Ishikawa (cell line): ENCODE results near the gene ADCY9.

Experiments
- CEBPB ChIP-seq: IDR thresholded peaks from 2 replicates; pipeline ENCODE4 v1.6.1; 2012
- CREB1 ChIP-seq: IDR thresholded peaks from 2 replicates; pipeline ENCODE4 v1.6.1; 2012; ENCODE audit warnings: low read depth
- EP300 ChIP-seq: IDR thresholded peaks from 2 replicates; pipeline ENCODE4 v1.6.1; 2012; ENCODE audit warnings: borderline replicate concordance
- FOXM1 ChIP-seq: IDR thresholded peaks from 2 replicates; pipeline ENCODE4 v1.6.1; 2012; ENCODE audit warnings: low read depth, borderline replicate concordance
- NFIC ChIP-seq: IDR thresholded peaks from 2 replicates; pipeline ENCODE4 v1.6.1; 2012
- RAD21 ChIP-seq: IDR thresholded peaks from 2 replicates; pipeline ENCODE4 v1.6.1; 2012; ENCODE audit warnings: low read depth
- TCF12 ChIP-seq: IDR thresholded peaks from 2 replicates; pipeline ENCODE4 v1.6.1; 2012; ENCODE audit warnings: low read depth
- YY1 ChIP-seq: IDR thresholded peaks from 2 replicates; pipeline ENCODE4 v1.6.1; 2012; ENCODE audit warnings: low read depth
- TF ChIP-seq, protein P1 (sequence below): IDR thresholded peaks from 2 replicates; pipeline ENCODE4 v1.6.1; 2012
- TF ChIP-seq, protein P2 (sequence below): IDR thresholded peaks from 2 replicates; pipeline ENCODE4 v1.6.1; 2012; ENCODE audit warnings: low read depth, mild to moderate bottlenecking

DNA sequence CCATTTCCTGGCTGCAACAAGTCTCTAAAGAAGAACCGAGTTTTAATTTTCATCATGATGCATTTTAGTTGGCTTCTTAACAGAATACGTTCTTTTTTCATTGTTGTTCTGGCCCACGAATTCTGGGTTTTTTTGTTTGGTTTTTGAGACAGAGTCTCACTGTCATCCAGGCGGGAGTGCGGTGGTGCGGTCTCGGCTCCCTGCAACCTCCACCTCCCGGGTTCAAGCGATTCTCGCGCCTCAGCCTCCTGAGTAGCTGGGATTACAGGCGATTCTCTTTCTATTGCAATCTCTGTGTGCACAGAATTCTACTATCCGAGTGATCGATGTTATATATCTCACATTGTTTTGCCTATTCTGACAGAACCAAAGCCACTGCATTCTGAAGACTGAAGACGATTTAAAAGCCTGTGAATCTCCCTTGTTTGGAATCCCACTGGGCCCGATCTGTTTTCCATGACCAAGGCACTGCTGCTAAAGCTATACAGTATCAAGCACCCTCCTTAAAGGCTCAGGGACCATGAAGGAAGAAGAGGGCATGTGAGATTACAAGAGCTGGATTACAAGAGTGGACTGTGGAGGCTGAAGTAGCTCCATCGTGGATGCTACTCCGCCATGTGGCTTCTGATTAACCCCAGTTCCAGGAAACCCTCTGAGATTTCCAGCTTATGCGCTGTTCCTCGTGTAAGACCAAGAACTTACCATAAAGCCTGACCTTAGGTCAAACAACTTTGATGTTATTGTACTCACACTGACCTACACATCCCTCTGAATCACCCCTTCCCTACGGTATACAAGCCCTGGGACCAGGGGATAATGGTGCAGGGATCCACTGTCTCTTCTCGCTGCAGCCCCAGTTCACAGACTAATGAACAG is 44.3 kb downstream of the ADCY9 start:
- TF ChIP-seq RAD21: no peak
- TF ChIP-seq, protein P1, sequence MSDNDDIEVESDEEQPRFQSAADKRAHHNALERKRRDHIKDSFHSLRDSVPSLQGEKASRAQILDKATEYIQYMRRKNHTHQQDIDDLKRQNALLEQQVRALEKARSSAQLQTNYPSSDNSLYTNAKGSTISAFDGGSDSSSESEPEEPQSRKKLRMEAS: no peak
- no peak for TF ChIP-seq YY1
- TF ChIP-seq, protein P2, sequence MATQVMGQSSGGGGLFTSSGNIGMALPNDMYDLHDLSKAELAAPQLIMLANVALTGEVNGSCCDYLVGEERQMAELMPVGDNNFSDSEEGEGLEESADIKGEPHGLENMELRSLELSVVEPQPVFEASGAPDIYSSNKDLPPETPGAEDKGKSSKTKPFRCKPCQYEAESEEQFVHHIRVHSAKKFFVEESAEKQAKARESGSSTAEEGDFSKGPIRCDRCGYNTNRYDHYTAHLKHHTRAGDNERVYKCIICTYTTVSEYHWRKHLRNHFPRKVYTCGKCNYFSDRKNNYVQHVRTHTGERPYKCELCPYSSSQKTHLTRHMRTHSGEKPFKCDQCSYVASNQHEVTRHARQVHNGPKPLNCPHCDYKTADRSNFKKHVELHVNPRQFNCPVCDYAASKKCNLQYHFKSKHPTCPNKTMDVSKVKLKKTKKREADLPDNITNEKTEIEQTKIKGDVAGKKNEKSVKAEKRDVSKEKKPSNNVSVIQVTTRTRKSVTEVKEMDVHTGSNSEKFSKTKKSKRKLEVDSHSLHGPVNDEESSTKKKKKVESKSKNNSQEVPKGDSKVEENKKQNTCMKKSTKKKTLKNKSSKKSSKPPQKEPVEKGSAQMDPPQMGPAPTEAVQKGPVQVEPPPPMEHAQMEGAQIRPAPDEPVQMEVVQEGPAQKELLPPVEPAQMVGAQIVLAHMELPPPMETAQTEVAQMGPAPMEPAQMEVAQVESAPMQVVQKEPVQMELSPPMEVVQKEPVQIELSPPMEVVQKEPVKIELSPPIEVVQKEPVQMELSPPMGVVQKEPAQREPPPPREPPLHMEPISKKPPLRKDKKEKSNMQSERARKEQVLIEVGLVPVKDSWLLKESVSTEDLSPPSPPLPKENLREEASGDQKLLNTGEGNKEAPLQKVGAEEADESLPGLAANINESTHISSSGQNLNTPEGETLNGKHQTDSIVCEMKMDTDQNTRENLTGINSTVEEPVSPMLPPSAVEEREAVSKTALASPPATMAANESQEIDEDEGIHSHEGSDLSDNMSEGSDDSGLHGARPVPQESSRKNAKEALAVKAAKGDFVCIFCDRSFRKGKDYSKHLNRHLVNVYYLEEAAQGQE: no peak
- TF ChIP-seq CEBPB: no peak
- TF ChIP-seq FOXM1: no peak
- no peak for TF ChIP-seq CREB1
- TF ChIP-seq TCF12: no peak
- no peak for TF ChIP-seq EP300
- no peak for TF ChIP-seq NFIC
